HG02571 (cell line): Measurements from ENCODE around the gene EED.

Source experiments
- ATAC-seq: cut with Tn5 transposase; IDR thresholded peaks from one replicate; pipeline ENCODE4 v1.9.1; 2021; ENCODE audit warnings: mild to moderate bottlenecking, moderate library complexity; ENCODE audit not compliant: unreplicated experiment

The EED gene

DNA sequence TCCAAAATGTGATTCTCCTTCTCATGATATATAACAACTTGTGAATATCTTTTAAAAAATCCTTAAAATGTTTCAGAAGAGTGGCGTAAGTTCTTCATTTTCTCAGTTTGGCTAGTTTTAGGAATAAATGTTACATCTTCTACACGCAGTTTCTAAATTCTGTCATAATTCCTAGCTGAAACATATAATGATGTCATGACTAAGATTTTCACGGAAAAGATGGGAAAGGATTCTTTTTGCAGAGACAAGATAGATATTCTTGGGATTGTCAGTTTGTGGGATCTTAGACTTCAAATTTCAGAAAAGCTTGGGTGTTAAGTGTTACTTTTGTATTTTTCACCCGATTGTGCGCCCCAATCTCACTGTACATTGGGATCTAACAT lies 1.7 kb downstream of the EED start:
- ATAC-seq = no peak

GRCh38 chr11:86247608-86248007 lies 3.1 kb downstream of the EED start:
- ATAC-seq = no peak

DNA sequence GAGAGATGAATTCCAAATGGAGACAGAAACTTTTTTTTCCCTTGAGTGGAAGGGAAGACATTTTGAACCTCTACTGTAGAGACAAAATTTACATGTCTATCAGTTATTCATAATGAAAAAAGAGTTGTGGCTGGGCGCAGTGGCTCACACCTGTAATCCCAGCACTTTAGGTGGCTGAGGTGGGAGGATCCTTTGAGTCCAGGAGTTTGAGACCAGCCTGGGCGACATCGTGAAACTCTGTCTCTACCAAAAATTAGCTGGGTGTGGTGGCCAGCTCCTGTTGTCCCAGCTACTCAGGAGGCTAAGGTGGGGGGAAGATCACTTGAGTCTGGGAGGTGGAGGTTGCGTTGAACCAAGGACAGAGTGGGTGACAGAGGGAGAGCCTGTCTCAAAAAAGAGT lies 4.1 kb downstream of the EED start:
- ATAC-seq = no peak

- ATAC-seq = no peak
Measured at GRCh38 chr11:86249307-86250098, 5.0 kb downstream of the EED start.

- no peak for ATAC-seq
Measured at GRCh38 chr11:86251345-86251744, 6.8 kb downstream of the EED start.

- peak; percentile 91 for ATAC-seq
Measured at GRCh38 chr11:86255896-86256295, 11.3 kb downstream of the EED start.

DNA sequence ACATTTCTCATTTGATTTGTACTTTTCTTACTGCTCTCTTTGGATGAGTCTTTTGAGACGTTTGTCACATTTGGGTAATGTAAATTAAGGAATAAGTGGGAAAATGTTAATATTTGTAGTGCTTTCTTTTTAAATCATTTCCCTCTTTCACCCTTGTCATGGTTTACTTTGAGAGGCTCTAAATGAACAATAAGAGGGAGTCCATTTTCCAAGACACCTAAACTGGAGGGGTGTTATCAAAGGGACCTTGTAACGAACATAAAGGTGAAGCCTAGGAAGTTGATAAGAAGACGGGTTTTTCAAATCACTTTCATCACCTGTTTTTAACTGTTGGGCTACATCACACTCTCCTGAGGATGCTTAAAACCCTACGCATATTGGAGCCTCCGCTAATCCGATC lies 12.1 kb downstream of the EED start:
- ATAC-seq = no peak

DNA sequence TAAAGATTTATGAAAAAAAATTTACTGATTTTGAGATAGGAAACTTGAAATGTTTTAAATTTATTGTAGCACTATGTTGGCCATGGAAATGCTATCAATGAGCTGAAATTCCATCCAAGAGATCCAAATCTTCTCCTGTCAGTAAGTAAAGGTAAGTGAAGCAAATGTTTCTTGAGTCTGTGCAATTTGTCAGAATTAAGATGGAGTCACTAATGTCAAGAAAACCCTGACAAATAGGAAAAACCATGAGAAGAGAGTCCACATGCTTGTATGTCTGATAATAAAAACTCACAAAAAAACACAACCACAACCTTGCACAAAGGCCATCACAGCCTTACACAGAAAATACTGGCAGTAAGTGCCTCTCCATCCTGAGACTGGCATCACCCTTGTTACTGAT lies 12.9 kb downstream of the EED start:
- ATAC-seq = no peak

- no peak for ATAC-seq
Measured at GRCh38 chr11:86259730-86260129, 15.2 kb downstream of the EED start.

GRCh38 chr11:86261328-86261727 lies 16.8 kb downstream of the EED start:
- no peak for ATAC-seq

- ATAC-seq = no peak
Measured at GRCh38 chr11:86262387-86262786, 17.8 kb downstream of the EED start.

- no peak for ATAC-seq
Measured at GRCh38 chr11:86264649-86265048, 20.1 kb downstream of the EED start.

DNA sequence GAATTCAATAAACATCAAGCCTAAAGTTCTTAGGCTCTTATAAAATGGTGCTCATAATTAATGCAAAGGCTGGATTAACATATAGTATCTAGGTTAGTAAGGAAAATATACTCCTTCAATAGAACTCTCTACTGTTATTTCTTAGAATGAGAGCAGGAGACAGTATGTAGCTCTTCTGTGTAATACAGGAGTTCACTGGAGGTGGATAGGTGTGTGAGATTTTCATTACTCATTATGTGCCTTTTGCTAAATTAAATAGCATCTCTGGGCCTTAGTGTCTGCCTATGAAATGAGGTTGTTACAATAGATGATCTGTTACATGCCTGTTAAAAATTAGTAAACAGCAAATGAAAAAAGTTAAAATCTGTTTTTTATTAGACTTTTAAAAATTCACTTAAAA lies 20.6 kb downstream of the EED start:
- ATAC-seq = no peak

GRCh38 chr11:86269645-86270044 lies 25.1 kb downstream of the EED start:
- no peak for ATAC-seq

DNA sequence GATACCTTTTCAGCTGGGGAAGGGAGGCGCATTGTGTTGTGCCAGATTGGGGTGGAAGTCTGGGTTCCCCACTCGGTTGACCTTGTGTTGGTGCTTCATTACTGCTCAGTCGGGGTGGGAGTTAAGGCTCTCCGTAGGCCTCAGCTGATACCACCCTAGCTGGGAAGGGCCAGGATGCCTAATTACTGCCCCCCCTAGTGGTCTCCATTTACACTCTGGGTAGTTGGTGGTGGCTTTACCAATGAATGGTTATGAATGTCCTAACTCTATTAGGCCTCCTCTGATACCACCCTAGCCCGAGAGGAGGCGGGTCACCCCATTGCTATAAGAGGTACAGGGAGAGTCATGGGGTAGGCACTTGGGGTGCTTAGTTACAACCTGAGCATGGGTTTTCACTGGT lies 29.9 kb downstream of the EED start:
- ATAC-seq = no peak

DNA sequence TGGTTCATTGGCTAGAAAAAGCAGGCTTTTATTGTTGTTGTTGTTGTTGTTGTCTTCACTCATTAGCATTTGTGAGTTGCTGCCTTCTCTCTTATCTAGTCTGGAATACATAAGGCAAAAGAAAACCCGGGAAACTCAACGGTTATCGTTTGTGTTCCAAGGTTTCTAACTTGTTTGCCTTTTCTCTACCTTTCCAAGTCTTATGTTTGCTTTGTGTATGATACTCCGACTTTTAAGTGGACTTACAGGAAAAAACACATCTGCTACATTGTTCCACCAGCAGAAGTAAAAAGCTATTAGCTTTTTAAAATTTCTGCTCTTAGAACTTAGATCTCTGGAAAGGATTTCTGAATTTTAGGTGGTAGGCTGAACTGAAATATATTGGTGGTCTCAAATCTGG lies 30.4 kb downstream of the EED start:
- no peak for ATAC-seq

DNA sequence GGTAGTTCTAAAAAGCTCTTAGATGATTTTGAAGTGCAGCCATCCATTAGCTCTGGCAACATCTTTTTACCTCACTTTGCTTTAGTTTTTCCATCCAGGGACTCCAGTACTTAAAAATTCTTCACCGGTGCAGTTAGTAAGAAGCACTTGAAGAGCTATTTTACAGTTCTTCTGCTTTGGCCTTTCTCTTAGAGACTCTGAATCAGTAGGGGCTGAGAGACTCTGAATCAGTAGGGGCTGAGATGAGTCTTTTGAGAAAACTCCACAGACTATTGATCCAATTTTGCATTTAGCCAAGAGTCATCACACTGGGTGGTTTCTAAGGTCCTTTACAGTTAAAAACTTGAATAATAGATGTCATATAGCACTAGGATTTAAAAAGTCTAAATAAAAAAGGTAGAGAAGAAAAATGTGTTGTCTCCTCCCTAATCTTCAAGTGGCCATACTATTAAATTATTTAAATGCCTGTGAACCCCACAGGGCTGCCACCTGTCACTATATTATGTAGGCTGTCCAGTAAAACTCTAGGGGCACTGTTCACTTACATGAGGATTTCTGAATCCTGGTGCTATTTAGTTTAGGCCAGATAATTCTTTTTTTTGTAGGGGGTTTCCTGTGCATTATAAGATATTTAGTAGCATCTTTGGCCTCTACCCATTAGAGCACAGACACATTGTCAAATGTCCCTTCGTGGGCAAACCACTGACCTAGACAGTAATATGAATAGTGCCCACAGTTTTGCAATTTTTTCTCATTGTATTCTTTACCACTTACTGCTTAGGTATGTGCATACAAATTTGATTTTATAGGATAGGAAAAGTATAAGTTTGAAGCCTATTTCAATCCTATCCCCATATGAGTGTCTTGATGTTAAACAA lies 31.2 kb downstream of the EED start:
- no peak for ATAC-seq

GRCh38 chr11:86277741-86278140 lies 33.2 kb downstream of the EED start:
- ATAC-seq = no peak

- ATAC-seq = no peak
Measured at GRCh38 chr11:86278226-86278625, 33.7 kb downstream of the EED start.

DNA sequence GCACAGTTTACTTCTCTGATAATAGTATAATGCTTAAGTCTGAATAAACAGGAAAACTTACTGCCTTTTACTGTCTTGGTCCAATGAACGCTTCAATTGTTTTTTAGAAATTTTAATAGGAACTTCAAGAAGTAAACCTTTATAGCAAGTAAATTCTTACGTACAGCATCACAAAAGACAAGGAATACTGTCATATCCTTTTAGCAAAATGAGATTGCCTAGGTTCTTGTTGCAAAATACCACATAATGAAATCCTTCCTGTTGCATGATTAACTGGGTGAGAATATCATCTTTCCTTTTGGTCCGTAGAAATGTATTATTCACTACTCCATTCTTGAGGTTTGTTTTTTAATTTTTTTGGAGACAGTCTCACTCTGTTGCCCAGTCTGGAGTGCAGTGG lies 35.2 kb downstream of the EED start:
- ATAC-seq = no peak

DNA sequence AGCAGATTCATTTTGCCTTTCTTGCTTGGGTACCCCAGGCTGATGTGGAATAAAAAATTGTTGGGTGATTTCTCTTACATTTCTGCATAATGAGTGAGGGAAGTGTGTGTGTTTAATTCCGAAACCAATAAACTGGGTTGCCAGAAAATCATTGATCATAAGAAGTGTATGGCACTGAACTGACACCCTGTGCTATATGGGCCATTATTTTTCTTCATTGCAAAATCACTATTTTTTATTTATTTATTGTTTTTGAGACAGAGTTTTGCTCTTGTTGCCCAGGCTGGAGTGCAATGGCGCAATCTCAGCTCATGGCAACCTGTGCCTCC lies 42.9 kb downstream of the EED start:
- ATAC-seq = no peak

DNA sequence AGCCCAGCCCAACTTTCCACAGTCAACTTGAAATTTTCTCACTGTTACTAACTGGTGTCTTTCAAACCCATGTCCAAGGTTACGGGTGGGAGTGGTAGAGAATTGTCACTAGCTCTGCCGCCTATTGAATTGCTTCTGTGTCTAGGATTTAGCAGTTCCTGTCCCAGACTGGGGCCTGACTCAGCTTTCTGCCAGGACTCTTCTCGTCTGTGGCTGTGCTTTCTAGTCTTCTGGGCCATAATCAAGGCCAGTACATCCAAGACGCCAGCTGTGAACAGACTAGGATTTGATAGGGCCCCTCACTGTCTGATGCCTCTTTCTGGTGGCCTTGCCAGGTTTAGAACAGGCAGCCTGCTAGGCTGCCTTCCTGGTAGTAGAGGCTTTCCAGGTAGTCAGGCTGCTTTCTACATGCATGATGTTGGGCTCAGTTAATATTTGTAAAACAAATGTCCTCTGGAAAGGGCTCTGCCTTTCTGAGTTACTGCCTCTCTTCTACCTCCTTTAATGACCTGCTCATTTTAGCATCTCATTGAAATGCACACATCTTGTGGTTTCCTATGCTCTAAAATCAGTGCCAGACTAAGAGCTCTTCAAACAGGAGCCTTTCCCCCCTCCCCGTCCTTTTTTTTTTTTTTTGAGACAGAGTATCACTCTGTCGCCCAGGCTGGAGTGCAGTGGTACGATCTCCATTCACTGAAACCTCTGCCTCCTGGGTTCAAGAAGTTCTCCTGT lies 44.4 kb downstream of the EED start:
- ATAC-seq = no peak
